CD14-positive monocyte (primary cell): ENCODE data around the gene DGKH. TPM values are rescaled to one million over a fixed set of nuclear protein-coding genes. Genes with fewer than 3 reads are reported as not detected.

Experiments used
- DNase-seq, 3 donors: peaks; one replicate each; pipeline ENCODE4 v3.0.0-alpha.2; 2011 to 2022
- H2AFZ ChIP-seq: 2 replicates; pipeline ENCODE4 v1.6.0; 2012; ENCODE audit warnings: mild to moderate bottlenecking, low read depth, low read length, inconsistent platforms; ENCODE audit not compliant: insufficient read depth, poor library complexity, severe bottlenecking
- H3K27ac ChIP-seq, 2 donors: 1 replicate in 1 of 2; 2 replicates in 1 of 2; pipeline ENCODE4 v1.5.1; 2012 to 2013; ENCODE audit warnings: low read length in 2 of 2, control low read depth in 1 of 2, inconsistent platforms in 1 of 2, low read depth in 1 of 2, mild to moderate bottlenecking in 1 of 2
- H3K27me3 ChIP-seq, 2 donors: one replicate each; pipeline versions ENCODE4 v1.6.0 to v1.6.1; 2011 to 2013; ENCODE audit warnings: low read length in 2 of 2; ENCODE audit not compliant: control insufficient read depth in 2 of 2, insufficient read depth in 2 of 2
- H3K36me3 ChIP-seq, 2 donors: replicated peaks in 1 of 2; 1 replicate in 1 of 2; 2 replicates in 1 of 2; pipeline versions ENCODE4 v1.5.1 to v1.6.1; 2012 to 2013; ENCODE audit warnings: low read length in 2 of 2, control low read depth in 1 of 2, inconsistent platforms in 1 of 2, mild to moderate bottlenecking in 1 of 2; ENCODE audit not compliant: insufficient read depth in 2 of 2, control insufficient read depth in 1 of 2
- H3K4me1 ChIP-seq, 2 donors: 1 replicate in 1 of 2; 2 replicates in 1 of 2; pipeline versions ENCODE4 v1.5.1 to v1.6.1; 2012 to 2013; ENCODE audit warnings: low read length in 2 of 2, control low read depth in 1 of 2, inconsistent platforms in 1 of 2, mild to moderate bottlenecking in 1 of 2, moderate library complexity in 1 of 2; ENCODE audit not compliant: insufficient read depth in 2 of 2, control insufficient read depth in 1 of 2
- H3K4me2 ChIP-seq: replicated peaks from 2 replicates; pipeline ENCODE3; 2012; ENCODE audit warnings: low read length, moderate library complexity, mild to moderate bottlenecking; ENCODE audit not compliant: poor library complexity, severe bottlenecking; ENCODE audit errors: extremely low read depth
- H3K4me3 ChIP-seq, 3 experiments: fragments of 200-600 bp in 1 of 3; sonication (generic) in 1 of 3; replicated peaks in 1 of 3; 1 replicate in 2 of 3; 2 replicates in 1 of 3; pipeline ENCODE4 v1.5.1; 2011 to 2013; ENCODE audit warnings: low read length in 3 of 3, mild to moderate bottlenecking in 3 of 3, control low read depth in 2 of 3, low read depth in 2 of 3, inconsistent platforms in 1 of 3, moderate library complexity in 1 of 3
- H3K79me2 ChIP-seq: 2 replicates; pipeline ENCODE4 v1.6.0; 2012; ENCODE audit warnings: mild to moderate bottlenecking, control low read depth, inconsistent platforms, low read length, moderate library complexity; ENCODE audit not compliant: insufficient read depth
- H3K9ac ChIP-seq: 2 replicates; pipeline ENCODE4 v1.6.0; 2017; ENCODE audit warnings: low read length, mild to moderate bottlenecking; ENCODE audit not compliant: insufficient read depth, poor library complexity, severe bottlenecking
- H3K9me3 ChIP-seq, 2 donors: replicated peaks in 1 of 2; 1 replicate in 1 of 2; 2 replicates in 1 of 2; pipeline versions ENCODE4 v1.5.1 to v1.6.1; 2012 to 2013; ENCODE audit warnings: low read length in 2 of 2, control low read depth in 1 of 2; ENCODE audit not compliant: control insufficient read depth in 1 of 2, insufficient read depth in 1 of 2
- H4K20me1 ChIP-seq: 2 replicates; pipeline ENCODE4 v1.6.0; 2012; ENCODE audit warnings: mild to moderate bottlenecking, low read length, control low read depth, moderate library complexity; ENCODE audit not compliant: insufficient read depth
- H3K27ac Mint-ChIP-seq, 7 donors: one replicate each; pipeline ENCODE4 v1.8.0; 2020; ENCODE audit warnings: mild to moderate bottlenecking in 7 of 7, mixed read lengths in 7 of 7, moderate library complexity in 6 of 7, inconsistent platforms in 2 of 7
- H3K27me3 Mint-ChIP-seq, 3 donors: one replicate each; pipeline ENCODE4 v1.8.0; 2021 to 2022; ENCODE audit warnings: low read depth in 3 of 3, mild to moderate bottlenecking in 3 of 3, mixed read lengths in 3 of 3, moderate library complexity in 3 of 3, inconsistent platforms in 1 of 3
- H3K36me3 Mint-ChIP-seq, 2 donors: one replicate each; pipeline ENCODE4 v1.8.0; 2020; ENCODE audit warnings: mixed read lengths in 2 of 2, inconsistent platforms in 1 of 2, mild to moderate bottlenecking in 1 of 2
- H3K4me1 Mint-ChIP-seq: one replicate; pipeline ENCODE4 v1.8.0; 2020; ENCODE audit warnings: mild to moderate bottlenecking, mixed read lengths
- H3K4me3 Mint-ChIP-seq, 2 donors: one replicate each; pipeline ENCODE4 v1.8.0; 2020; ENCODE audit warnings: mild to moderate bottlenecking in 2 of 2, mixed read lengths in 2 of 2, moderate library complexity in 1 of 2
- H3K9me3 Mint-ChIP-seq, 7 donors: one replicate each; pipeline ENCODE4 v1.8.0; 2020 to 2022; ENCODE audit warnings: mixed read lengths in 7 of 7, mild to moderate bottlenecking in 6 of 7, moderate library complexity in 6 of 7, inconsistent platforms in 2 of 7
- CTCF ChIP-seq: fragments of 200-600 bp; IDR thresholded peaks from one replicate; pipeline ENCODE4 v1.8.0; 2022; ENCODE audit warnings: antibody characterized with exemption, mild to moderate bottlenecking
- WGBS: methylation state at CpG from one replicate; pipeline ENCODE4 v1.1.5; 2013; ENCODE audit warnings: missing lambda C conversion rate; ENCODE audit not compliant: insufficient coverage; 5-methylcytosine and 5-hydroxymethylcytosine counted together
- intact Hi-C, 2 donors: fragments of 100-400 bp; cut with micrococcal nuclease; formaldehyde crosslinking; loops; one replicate each; pipeline versions ENCODE4 v1.15.0 to v1.15.1; 2023
- polyA plus RNA-seq, 3 donors: library from polyadenylated mRNA; depleted of rRNA in 1 of 3; unstranded in 2 of 3; stranded (reverse) in 1 of 3; fragments of 300-500 nt in 2 of 3; fragments of >200 nt in 1 of 3; fragmentation: Illumina TruSeq in 2 of 3; gene quantifications; 1 replicate in 2 of 3; 2 replicates in 1 of 3; pipeline ENCODE4 v1.2.3, GENCODE V29; 2012 to 2021

Gene DGKH
- polyA plus RNA-seq, 3 donors, result 0.10 to 0.79 (median 0.15) TPM

- H3K36me3 Mint-ChIP-seq, result peaks cover 6 to 8% of the 10 kb centered on the region in 2 donors
- H3K4me1 ChIP-seq, result peaks cover 20 to 22% of the 10 kb centered on the region in 2 donors
- H3K27me3 Mint-ChIP-seq, result peaks cover 38 to 68% (median 42%) of the 10 kb centered on the region in 3 donors
- under 1% methylated on average over 47 of the region's 49 CpGs for WGBS
- no peak for TF ChIP-seq CTCF
- H3K27ac ChIP-seq, result no peak overlapping the region
- H3K36me3 ChIP-seq, result no peaks in the 10 kb centered on the region
- no peaks in the 10 kb centered on the region for H3K79me2 ChIP-seq
- H3K9ac ChIP-seq, result peak overlapping the region; percentile 67
- no peak for DNase-seq
- H3K9me3 ChIP-seq, result peaks cover 0 to 2% of the 10 kb centered on the region in 2 donors
- peak overlapping the region; percentile 98 for H3K4me2 ChIP-seq
- H3K27me3 ChIP-seq, result peaks cover 21 to 66% of the 10 kb centered on the region in 2 donors
- peak overlapping the region; percentile 85 to 92 (median 86) for H3K4me3 ChIP-seq
- intact Hi-C loops, result loop anchor here in 1 of 2 donors (10.0 kb wide), 1 partner anchor 376 kb away; no protein-coding TSS in a partner anchor
- peaks cover 4 to 12% (median 6%) of the 10 kb centered on the region in 7 donors for H3K9me3 Mint-ChIP-seq
- H4K20me1 ChIP-seq, result no peaks in the 10 kb centered on the region
- peaks cover 18% of the 10 kb centered on the region for H3K4me1 Mint-ChIP-seq
- peak overlapping the region; percentile 86 for H2AFZ ChIP-seq
- peak overlapping the region; percentile 84 to 93 for H3K4me3 Mint-ChIP-seq
- H3K27ac Mint-ChIP-seq, result no peak overlapping the region
These were observed 7.8 kb upstream of the DGKH start for GRCh38 chr13:42040730-42041010.

GRCh38 chr13:42041011-42041683 lies 7.3 kb upstream of the DGKH start:
- Histone ChIP-seq H3K4me1 (peaks cover 20 to 22% of the 10 kb centered on the region in 2 donors), H4K20me1 (no peaks in the 10 kb centered on the region), H3K9ac (peak overlapping the region; percentile 67), H2AFZ (peak overlapping the region; percentile 86), H3K79me2 (no peaks in the 10 kb centered on the region), H3K9me3 (no peaks in the 10 kb centered on the region), H3K27ac (no peak overlapping the region), H3K4me3 (peak overlapping the region; percentile 36 to 92 (median 68)), H3K36me3 (no peaks in the 10 kb centered on the region), H3K27me3 (peaks cover 21 to 71% of the 10 kb centered on the region in 2 donors), H3K4me2 (peak overlapping the region; percentile 98)
- under 1% methylated on average over 48 of the region's 58 CpGs for WGBS
- intact Hi-C loops, result loop anchor here in 1 of 2 donors (10.0 kb wide), 1 partner anchor 376 kb away; no protein-coding TSS in a partner anchor
- Mint-ChIP-seq H3K9me3 (peaks cover under 1 to 8% (median 3%) of the 10 kb centered on the region in 7 donors), H3K36me3 (peaks cover 6 to 8% of the 10 kb centered on the region in 2 donors), H3K4me3 (peak overlapping the region; percentile 84 to 93), H3K4me1 (peaks cover 18% of the 10 kb centered on the region), H3K27ac (peak overlapping the region in 5 of 7 donors; percentile 20 to 72 (median 54)), H3K27me3 (peaks cover 42 to 71% (median 46%) of the 10 kb centered on the region in 3 donors)
- no peak for TF ChIP-seq CTCF
- DNase-seq, result peak; percentile 61 to 90 (median 72)
